Stimulated activated CD4-positive, alpha-beta T cell treated with anti-CD3 and anti-CD28 coated beads, Interleukin-2, amount 100 ng/mL, for 24 hours (primary cell): ENCODE data around the gene PATJ.

Source experiments
- DNase-seq, 2 donors: peaks; one replicate each; pipeline ENCODE4 v3.0.0-alpha.2; 2020

PATJ gene

GRCh38 chr1:62003777-62004176, 261.5 kb downstream of the PATJ start:
- no peak for DNase-seq

DNA sequence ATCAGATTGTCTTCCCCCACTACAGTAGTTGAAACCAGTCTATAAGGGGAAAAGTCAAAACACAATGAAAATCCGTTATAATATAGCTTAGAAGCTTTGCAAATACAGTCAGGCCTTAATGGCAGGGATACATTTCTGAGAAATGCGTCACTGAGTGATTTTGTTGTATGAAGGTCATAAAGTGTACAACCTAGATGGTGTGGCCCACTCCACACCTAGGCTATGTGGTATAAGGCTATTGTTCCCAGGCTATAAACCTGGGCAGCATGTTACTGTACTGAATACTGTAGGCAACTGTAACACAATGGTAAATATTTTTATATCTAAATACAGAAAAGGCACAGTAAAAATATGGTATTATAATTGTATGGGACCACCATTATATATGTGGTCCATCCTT, 264.4 kb downstream of the PATJ start:
- no peak for DNase-seq

GRCh38 chr1:62011006-62011405, 268.7 kb downstream of the PATJ start:
- no peak for DNase-seq

- no peak for DNase-seq
Observed at GRCh38 chr1:62012095-62012494, 269.8 kb downstream of the PATJ start.

DNA sequence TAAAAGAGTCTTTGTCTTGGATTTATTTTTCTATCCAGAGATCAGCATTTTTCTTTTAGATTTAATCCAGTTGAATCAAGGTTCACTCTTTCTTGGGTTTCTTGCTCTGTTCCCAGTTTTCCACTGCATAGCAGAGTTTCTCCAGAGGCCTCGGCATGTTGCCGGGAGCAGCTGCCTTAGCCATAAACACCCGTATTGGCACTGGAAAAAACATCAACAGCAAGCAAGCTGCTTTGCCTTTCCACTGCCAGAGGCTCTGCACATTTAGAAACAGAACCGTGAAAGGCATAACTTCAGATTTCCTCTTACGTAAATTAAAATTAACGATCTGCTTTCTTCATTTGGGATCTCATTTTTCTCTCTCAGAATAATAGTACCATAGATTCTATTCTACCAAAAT, 270.6 kb downstream of the PATJ start:
- DNase-seq, result no peak

- no peak for DNase-seq
Observed at GRCh38 chr1:62013264-62013663, 271.0 kb downstream of the PATJ start.

- no peak for DNase-seq
Observed at GRCh38 chr1:62022382-62022983, 280.2 kb downstream of the PATJ start.

DNA sequence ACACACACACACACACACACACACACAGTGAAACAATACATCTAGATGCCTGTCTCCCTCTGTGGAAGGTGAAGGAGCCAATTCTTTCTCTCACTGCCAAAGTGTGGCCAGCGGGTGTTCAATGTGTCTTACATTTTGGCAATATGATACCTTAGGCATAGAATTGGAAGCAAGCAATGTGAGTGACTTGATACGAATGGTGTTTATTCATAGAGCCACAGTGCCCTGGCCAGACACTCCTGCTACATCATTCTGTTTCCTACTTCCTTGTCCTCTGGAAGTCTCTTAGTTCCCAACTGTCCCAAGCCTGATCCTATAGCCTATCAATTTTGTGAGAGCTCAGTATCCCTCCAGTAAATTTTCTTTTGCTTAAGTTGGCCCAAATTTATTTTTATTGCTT, 282.4 kb downstream of the PATJ start:
- DNase-seq, result no peak

DNA sequence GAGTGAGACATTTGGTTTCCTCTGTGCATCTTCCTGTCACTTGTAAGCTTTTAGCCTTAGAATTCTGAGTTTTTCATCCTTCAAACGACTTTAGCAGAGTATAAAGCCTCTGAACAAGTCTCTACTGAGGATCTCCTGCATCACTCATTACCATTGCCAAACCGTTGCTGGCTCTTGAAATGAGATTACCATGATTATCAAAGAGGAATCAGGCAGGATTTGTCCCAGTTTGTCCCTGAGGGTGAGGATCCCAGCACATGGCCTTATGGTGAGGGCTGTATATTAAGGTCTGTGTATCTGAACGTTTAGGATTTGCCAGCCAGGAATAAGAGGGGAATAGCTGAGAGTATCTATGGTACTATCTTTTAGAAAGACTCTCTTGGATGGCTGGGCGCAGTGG, 282.9 kb downstream of the PATJ start:
- DNase-seq, result no peak

DNA sequence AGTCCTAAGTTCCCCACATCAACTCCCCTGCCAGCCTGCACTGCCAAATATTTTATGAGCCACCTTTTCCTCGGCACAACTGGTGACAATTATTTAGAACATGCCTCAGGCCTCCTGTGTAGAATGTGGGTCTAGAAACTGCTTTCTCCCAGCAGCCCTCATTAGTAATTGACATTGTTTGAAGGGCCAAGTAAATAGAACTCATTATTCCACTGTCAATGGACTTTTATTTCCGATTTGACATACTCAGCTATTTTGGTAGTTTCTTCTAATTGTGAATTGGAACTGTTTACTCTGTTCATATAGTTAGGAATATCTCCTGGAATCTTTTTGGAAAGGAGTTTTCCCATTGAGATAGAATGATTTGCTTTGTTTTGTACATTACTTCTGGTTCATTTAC, 283.6 kb downstream of the PATJ start:
- no peak for DNase-seq

DNA sequence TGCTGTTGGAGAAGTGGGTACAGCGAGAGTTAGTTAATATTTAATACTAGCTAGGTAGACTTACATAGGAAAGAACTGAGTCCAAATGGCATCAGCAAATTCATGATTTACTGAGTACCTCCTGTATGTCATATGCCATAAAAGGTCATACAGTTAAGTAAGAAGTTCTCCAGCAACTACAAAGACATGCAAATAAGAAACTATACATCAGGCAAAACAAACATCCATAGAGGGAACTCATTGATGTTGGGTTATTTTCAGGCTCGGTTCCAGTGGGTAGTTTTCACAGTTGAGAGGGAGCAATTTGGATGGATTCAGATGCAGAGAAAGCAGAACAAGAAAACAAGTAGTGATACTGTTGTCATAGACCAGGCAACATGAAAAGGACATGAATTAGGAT, 287.4 kb downstream of the PATJ start:
- DNase-seq, result no peak

DNA sequence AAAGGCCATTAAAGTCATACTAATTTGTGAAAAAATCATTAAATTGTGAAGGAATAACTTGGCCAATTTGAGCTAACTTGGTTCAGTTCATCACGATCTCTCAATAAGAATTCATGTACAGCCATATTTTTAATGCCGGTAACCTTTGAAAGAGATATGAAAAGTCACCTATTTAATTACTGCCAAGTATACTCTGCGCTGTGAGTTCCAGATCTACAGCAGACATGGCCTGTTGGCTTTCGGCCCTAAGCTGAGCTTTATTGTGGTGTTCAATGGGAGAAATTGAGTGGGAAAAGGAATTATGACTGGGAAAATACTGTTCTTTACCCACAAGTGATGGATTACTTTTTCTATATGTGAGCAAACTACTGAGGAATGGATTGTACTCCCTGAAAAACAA, 292.5 kb downstream of the PATJ start:
- no peak for DNase-seq

GRCh38 chr1:62037274-62037673, 295.0 kb downstream of the PATJ start:
- DNase-seq, result no peak

GRCh38 chr1:62038594-62039284, 296.5 kb downstream of the PATJ start:
- no peak for DNase-seq

DNA sequence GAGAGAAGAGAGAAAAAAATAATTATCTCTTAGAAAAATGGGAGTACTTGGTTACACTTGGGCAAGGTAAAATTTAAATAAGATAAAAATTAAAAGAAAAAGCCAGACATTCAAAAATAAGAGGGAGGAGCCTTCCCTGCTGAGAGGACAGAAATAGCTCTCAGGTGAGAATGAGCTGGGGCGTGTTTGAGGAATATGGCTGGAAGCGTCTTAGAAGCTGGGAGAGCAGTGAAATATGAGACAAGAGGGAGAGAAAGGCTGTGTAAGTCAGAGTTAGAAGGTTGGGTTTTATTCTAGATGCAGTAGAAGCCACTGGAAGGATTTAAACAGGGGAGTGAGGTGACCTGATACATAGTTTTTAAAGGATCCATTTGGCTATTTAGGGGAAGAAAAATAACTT, 298.2 kb downstream of the PATJ start:
- DNase-seq, result no peak

DNA sequence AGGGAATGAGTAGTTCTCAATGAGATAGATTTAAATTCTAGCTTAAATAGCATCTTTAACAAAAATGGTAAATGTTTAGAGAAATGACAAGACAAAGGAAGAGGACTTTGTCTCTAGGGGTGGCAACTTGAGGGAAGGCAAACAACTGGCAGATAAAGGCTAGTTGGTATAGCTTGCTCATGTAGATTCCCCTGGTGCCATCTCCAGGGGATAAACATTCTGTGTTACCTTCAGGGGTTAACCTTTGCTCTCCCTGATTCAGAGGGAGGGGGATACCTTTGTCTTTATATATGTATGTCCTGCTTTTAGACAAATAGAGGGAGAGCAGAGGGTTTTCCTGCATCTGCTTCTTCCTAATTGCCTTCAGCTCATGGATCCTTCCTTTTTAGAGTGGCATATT, 298.7 kb downstream of the PATJ start:
- no peak for DNase-seq

- DNase-seq, result no peak
Observed at GRCh38 chr1:62043154-62043553, 300.9 kb downstream of the PATJ start.

- no peak for DNase-seq
Observed at GRCh38 chr1:62045574-62045973, 303.3 kb downstream of the PATJ start.

DNA sequence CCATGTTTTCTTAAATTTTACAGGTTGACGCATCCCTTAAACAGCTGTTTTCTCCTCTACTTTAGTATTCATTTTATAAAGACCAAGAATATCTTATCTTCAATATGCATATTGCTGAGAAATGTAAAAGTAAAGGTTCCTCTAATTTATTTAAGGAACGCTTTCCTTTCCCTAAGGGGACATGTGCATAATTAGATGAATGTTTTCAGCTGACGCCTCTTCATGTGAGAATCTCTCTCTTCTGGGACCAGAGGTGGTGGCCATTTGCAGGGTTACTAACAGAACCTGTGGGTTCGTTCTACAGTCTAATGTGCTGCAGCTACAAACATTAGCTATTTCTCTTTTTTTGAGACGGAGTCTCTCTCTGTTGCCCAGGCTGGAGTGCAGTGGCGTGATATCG, 304.6 kb downstream of the PATJ start:
- no peak for DNase-seq

- no peak for DNase-seq
Observed at GRCh38 chr1:62050165-62050564, 307.9 kb downstream of the PATJ start.

DNA sequence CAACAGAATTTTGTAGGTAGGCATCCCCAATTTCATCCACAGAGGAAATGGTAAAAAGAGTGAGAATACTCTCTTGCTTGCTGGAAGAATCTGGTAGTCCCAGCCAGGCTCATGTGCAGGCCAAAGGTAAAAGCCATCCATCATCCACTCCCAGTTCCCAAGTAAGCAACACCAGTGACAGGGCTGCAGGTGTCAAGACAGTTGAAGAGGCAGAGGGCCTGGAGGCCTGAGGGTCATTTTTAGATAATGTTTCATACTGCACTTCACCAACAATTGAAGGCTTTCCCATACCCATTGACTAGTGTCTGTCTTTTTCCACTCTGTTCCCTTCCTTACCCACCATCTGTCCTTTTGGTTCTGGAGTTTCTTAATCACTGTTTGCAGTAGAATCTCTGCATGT, 310.7 kb downstream of the PATJ start:
- DNase-seq, result no peak

DNA sequence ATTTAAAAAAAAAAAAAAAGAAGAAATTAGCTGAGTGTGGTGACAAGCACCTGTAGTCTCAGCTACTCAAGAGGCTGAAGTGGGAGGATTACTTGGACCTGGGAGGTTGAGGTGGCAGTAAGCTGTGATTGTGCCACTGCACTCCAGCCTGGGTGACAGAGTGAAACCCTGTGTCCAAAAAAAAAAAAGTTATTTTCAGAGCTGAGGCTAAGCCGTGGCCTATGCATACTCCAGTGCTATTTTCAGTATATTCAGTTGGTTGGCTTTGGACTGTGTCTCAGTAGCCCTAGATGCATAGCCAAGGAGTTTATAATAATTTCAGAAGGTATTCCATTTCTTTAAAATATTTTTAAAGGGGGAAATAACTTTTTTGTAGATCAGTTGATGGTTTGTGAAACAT, 311.9 kb downstream of the PATJ start:
- no peak for DNase-seq

DNA sequence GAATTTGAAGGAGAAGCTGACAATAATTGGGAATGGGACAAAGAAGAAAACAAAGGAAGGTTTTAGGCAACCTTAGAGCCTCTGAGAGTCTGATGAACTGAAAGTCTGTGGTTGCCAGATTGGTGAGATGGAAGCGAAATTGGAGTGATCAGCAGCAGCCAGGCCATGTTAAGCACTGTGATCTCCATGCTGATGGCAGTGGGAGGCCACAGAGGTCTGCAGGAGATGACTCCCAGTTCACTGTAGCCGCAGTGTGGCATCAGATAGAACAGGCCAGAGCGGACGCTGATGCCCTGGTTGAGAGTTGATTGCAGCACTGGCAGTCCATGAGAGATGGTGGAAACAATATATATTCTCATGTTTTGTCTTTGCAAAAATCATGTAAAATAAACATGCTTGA, 314.9 kb downstream of the PATJ start:
- no peak for DNase-seq

DNA sequence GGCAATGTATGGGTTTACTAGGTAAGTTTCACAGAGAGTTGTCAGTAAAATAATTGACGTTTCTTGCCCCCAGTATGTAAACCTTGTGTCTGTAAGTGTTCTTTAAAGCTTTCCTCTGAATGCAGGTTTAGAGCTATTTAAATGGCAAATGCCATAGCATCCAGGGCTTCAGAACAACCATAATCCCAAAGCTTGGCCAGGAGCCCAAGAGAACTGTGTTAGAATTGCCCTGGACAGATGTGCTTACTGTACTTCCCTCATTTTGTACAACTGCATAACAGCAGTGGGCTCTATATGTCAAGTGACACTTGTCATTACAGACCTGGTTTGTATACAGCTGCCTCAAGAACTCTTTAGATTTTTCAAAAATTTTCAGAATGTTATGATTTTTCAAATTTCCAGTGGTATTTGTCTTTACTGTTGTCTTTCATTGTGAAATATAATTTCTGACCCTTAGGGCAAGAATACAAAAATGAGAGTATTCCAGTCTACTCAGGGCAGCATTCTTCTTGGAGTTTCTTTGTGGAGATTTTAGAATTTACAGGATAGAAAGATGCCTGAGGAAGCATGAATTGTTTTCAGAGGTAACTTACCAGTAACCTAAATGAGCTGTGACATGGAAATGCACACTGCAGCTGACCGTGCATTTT, 315.5 kb downstream of the PATJ start:
- DNase-seq, result no peak

GRCh38 chr1:62058956-62059355, 316.7 kb downstream of the PATJ start:
- no peak for DNase-seq
